PFSK-1 (cell line): ENCODE results near the gene MBNL1.

ENCODE experiments used
- FOXP2 ChIP-seq: optimal IDR thresholded peaks from 2 replicates; pipeline ENCODE3; 2011; ENCODE audit warnings: borderline replicate concordance, control low read depth, inconsistent platforms; ENCODE audit not compliant: insufficient read depth; ENCODE audit errors: extremely low read length, extremely low read depth
- POLR2AphosphoS5 ChIP-seq: IDR thresholded peaks from 2 replicates; pipeline ENCODE4 v1.6.1; 2012; ENCODE audit warnings: low read depth, mild to moderate bottlenecking, control low read depth, low read length, moderate library complexity
- SIN3A ChIP-seq: IDR thresholded peaks from 2 replicates; pipeline ENCODE4 v1.6.1; 2012; ENCODE audit warnings: mild to moderate bottlenecking, low read length, moderate library complexity, borderline replicate concordance; ENCODE audit not compliant: insufficient read depth
- TAF1 ChIP-seq: IDR thresholded peaks from 2 replicates; pipeline ENCODE4 v1.6.1; 2012; ENCODE audit warnings: low read length, control low read depth, borderline replicate concordance; ENCODE audit not compliant: insufficient read depth
- TF ChIP-seq, protein P1 (sequence below), 2 experiments: IDR thresholded peaks; 2 replicates each; pipeline versions ENCODE4 v1.6.1 to v1.8.0; 2011 to 2012; ENCODE audit warnings: low read depth in 2 of 2, low read length in 2 of 2, control low read depth in 1 of 2, inconsistent platforms in 1 of 2, mild to moderate bottlenecking in 1 of 2, moderate library complexity in 1 of 2; ENCODE audit not compliant: insufficient read depth in 1 of 2

MBNL1 gene

DNA sequence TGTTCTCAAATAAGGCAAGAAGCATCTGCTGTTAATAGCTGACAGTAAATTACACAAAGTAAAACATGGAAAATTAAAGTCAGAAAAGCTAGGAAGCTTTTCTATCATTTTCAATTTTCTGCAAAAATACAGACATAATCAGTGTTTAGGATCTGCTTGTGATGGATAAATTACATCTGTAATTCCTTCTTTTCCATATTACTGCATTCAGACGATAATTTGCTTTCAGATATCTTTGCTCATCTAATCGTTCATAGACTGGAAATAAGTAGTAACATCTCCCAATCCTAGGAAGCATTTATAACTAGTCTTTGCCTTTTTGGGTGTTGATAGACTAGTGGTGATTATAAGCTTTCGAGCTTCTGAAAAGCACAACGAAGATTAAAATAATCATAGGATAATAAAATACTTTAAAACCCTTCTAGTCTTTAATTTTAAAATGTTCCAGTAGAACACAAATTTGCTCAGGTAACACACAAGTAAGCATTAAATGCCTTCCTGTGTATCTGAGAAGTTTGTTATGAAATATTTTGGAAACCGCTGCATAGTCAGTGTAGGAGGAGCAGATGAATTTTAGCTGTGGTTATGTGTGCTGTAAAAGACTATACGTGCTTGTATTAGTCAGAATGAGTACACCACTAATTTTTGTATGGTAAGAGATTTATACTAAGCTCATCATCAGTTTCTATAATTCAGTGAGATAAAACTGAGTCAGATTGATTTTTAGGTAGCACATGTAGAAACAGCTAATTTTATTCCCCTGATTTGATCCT is 41.0 kb downstream of the MBNL1 start:
- TF ChIP-seq POLR2AphosphoS5, result no peak
- TF ChIP-seq, protein P1, sequence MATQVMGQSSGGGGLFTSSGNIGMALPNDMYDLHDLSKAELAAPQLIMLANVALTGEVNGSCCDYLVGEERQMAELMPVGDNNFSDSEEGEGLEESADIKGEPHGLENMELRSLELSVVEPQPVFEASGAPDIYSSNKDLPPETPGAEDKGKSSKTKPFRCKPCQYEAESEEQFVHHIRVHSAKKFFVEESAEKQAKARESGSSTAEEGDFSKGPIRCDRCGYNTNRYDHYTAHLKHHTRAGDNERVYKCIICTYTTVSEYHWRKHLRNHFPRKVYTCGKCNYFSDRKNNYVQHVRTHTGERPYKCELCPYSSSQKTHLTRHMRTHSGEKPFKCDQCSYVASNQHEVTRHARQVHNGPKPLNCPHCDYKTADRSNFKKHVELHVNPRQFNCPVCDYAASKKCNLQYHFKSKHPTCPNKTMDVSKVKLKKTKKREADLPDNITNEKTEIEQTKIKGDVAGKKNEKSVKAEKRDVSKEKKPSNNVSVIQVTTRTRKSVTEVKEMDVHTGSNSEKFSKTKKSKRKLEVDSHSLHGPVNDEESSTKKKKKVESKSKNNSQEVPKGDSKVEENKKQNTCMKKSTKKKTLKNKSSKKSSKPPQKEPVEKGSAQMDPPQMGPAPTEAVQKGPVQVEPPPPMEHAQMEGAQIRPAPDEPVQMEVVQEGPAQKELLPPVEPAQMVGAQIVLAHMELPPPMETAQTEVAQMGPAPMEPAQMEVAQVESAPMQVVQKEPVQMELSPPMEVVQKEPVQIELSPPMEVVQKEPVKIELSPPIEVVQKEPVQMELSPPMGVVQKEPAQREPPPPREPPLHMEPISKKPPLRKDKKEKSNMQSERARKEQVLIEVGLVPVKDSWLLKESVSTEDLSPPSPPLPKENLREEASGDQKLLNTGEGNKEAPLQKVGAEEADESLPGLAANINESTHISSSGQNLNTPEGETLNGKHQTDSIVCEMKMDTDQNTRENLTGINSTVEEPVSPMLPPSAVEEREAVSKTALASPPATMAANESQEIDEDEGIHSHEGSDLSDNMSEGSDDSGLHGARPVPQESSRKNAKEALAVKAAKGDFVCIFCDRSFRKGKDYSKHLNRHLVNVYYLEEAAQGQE (IDR thresholded peaks at IDR 0.05; ENCODE audit: insufficient read depth in 1 of 2, low read depth in 2 of 2, low read length in 2 of 2), result no peak
- TF ChIP-seq FOXP2, result no peak
- no peak for TF ChIP-seq SIN3A
- no peak for TF ChIP-seq TAF1

DNA sequence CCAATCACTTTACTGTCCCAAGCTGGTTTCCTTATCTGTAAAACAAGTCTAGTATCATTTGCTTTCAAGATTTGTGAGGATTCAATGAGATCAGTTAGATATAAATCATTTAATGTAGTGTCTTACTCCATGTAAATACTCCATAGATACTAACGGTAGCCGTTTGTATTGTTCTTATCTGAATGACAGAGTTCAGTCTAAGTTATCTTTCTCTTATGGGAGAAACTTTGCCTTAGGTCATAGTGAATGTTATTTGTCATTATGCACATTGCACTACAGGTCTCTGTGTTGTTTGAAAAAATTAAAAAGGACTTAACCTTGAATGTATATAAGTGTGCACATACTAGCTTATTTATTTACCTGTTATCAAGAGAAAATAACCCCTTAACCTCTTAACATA is 44.7 kb downstream of the MBNL1 start:
- no peak for TF ChIP-seq TAF1
- no peak for TF ChIP-seq FOXP2

DNA sequence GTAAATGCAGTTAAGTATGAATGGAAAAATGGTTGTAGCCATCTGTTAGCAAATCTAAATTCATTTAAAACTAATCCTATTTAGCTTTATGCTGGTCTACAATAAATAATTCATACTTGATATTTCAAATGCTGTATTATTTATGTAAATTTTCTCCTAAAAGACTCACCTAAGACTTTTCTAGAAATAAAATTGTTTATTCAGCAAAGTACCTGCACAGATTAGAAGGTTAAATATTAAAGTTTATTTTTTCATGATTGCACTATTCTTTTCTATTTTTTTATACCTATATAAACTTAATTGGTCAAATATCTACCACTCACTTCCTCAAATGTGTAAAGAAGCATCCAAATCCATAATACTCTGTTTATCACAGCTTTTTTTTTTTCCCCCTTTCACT is 45.2 kb downstream of the MBNL1 start:
- TF ChIP-seq TAF1 (no peak), POLR2AphosphoS5 (no peak), FOXP2 (no peak), SIN3A (no peak)
- TF ChIP-seq, protein P1 (IDR thresholded peaks at IDR 0.05; ENCODE audit: insufficient read depth in 1 of 2, low read depth in 2 of 2, low read length in 2 of 2), result no peak

DNA sequence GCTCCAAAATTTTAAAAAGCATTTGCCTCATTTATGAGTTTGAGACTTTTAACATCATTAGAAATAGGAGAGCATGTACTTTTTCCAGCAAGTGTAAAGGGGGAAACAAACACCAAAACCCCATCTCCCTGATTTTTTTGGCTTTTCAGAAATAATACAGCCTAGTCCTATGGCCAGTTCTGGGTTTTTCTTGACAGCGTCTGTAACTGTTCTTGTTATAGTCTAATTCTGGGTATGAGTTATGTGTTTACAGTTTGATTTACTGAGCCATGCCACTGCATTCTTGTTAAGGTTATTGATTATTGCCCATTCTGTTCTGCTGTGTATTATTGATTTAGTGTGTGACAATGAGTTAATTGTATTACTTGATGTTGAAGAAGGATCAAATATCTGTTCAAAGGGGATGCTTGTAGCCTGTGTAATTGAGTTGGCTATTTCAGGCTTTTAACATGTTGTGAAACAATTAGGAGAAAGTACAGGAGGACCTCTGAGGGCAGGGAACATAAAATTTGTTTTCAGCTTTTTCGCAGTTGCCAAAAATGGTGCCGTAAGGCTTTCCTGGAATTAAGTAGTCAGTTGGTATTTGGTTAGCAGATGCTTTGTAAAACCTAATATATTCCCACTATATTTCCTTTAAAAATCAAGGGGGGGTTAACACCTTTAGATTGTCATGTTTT is 46.1 kb downstream of the MBNL1 start:
- TF ChIP-seq, protein P1 (IDR thresholded peaks at IDR 0.05; ENCODE audit: insufficient read depth in 1 of 2, low read depth in 2 of 2, low read length in 2 of 2), result no peak
- TF ChIP-seq FOXP2 (no peak), POLR2AphosphoS5 (no peak), TAF1 (no peak), SIN3A (no peak)

DNA sequence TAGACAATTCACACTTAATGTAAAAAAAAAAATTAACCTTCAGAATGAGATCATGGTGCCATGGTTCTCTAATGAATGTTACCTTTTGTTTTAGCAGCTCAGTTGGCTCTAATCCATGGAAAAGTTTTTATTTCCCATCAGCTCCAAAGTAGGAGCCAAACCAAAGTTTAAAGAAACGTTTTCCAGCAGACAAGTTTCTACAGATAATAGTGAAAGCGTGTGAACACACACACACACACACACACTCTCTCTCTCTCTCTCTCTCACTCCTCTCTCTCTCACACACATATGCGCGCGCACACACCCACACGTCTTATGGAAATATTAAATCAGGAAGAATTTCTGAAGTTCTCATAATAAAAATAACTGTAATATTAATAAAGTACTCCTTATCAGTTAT is 46.9 kb downstream of the MBNL1 start:
- TF ChIP-seq, protein P1 (IDR thresholded peaks at IDR 0.05; ENCODE audit: insufficient read depth in 1 of 2, low read depth in 2 of 2, low read length in 2 of 2), result no peak
- TF ChIP-seq POLR2AphosphoS5 (no peak), FOXP2 (no peak), SIN3A (no peak), TAF1 (no peak)
